GM12878 (cell line): ENCODE results near the gene SLC44A4.

ENCODE experiments used
- CEBPB ChIP-seq, 2 experiments: fragments of 150-350 bp in 1 of 2; IDR thresholded peaks; 2 replicates each; pipeline ENCODE4 v1.6.1; 2012 to 2014; ENCODE audit warnings: low read depth in 2 of 2, low read length in 2 of 2, borderline replicate concordance in 1 of 2, inconsistent platforms in 1 of 2
- EP300 ChIP-seq, 2 experiments: fragments of 150-350 bp in 1 of 2; IDR thresholded peaks; 2 replicates each; pipeline ENCODE4 v1.6.1; 2011 to 2012; ENCODE audit warnings: low read depth in 2 of 2, low read length in 2 of 2, borderline replicate concordance in 1 of 2, improper control_type of control experiment in 1 of 2, inconsistent platforms in 1 of 2; ENCODE audit not compliant: control insufficient read depth in 1 of 2
- SKIL ChIP-seq: fragments of 450-650 bp; IDR thresholded peaks from 2 replicates; pipeline ENCODE4 v1.6.1; 2017; ENCODE audit warnings: mild to moderate bottlenecking, low read depth, inconsistent platforms; ENCODE audit not compliant: poor library complexity, severe bottlenecking

GRCh38 chr6:31884528-31885035 is 5.8 kb upstream of the SLC44A4 start:
- TF ChIP-seq CEBPB (IDR thresholded peaks at IDR 0.05; ENCODE audit: borderline replicate concordance in 1 of 2, low read depth in 2 of 2, low read length in 2 of 2) (no peak), SKIL (no peak), EP300 (IDR thresholded peaks at IDR 0.05; ENCODE audit: borderline replicate concordance in 1 of 2, control insufficient read depth in 1 of 2, low read depth in 2 of 2, low read length in 2 of 2) (no peak)
